Smooth muscle cell (in vitro differentiated cells): ENCODE measurements around the gene ACKR2. TPM values are rescaled to one million over a fixed set of nuclear protein-coding genes. Genes with fewer than 3 reads are reported as not detected.

Source experiments
- DNase-seq: peaks from one replicate; lab custom pipeline; 2025; ENCODE audit not compliant: unreplicated experiment; lab: John Stamatoyannopoulos, UW
- H2AFZ ChIP-seq: fragments of 200-600 bp; sonication (generic); 2 replicates; pipeline ENCODE4 v1.6.0; 2016; ENCODE audit warnings: antibody characterized with exemption, low read depth, mild to moderate bottlenecking
- H3F3A ChIP-seq: fragments of 200-600 bp; sonication (generic); 2 replicates; pipeline ENCODE4 v1.6.0; 2017; ENCODE audit warnings: antibody characterized with exemption, low read depth
- H3K27ac ChIP-seq: fragments of 200-600 bp; sonication (generic); 2 replicates; pipeline ENCODE4 v1.5.1; 2016; ENCODE audit warnings: low read depth, mild to moderate bottlenecking
- H3K27me3 ChIP-seq: fragments of 200-600 bp; sonication (generic); 2 replicates; pipeline ENCODE4 v1.6.1; 2016; ENCODE audit warnings: low read depth, mild to moderate bottlenecking
- H3K36me3 ChIP-seq: fragments of 200-600 bp; sonication (generic); 2 replicates; pipeline ENCODE4 v1.5.1; 2016; ENCODE audit warnings: low read depth
- H3K4me1 ChIP-seq: fragments of 200-600 bp; sonication (generic); 2 replicates; pipeline ENCODE4 v1.5.1; 2016; ENCODE audit warnings: low read depth
- H3K4me2 ChIP-seq: fragments of 200-600 bp; sonication (generic); 2 replicates; pipeline ENCODE4 v1.6.0; 2016; ENCODE audit warnings: mild to moderate bottlenecking
- H3K4me3 ChIP-seq: fragments of 200-600 bp; sonication (generic); 2 replicates; pipeline ENCODE4 v1.5.1; 2016; ENCODE audit warnings: mild to moderate bottlenecking
- H3K79me2 ChIP-seq: fragments of 200-600 bp; sonication (generic); 2 replicates; pipeline ENCODE4 v1.6.0; 2016; ENCODE audit warnings: low read depth, mild to moderate bottlenecking
- H3K9ac ChIP-seq: fragments of 200-600 bp; sonication (generic); 2 replicates; pipeline ENCODE4 v1.6.0; 2016; ENCODE audit warnings: low read depth
- H3K9me3 ChIP-seq: fragments of 200-600 bp; sonication (generic); replicated peaks from 2 replicates; pipeline ENCODE4 v1.5.1; 2016; ENCODE audit warnings: low read depth
- H4K20me1 ChIP-seq: fragments of 200-600 bp; sonication (generic); 2 replicates; pipeline ENCODE4 v1.6.0; 2016; ENCODE audit warnings: low read depth
- CTCF ChIP-seq: fragments of 200-600 bp; sonication (generic); IDR thresholded peaks from 2 replicates; pipeline ENCODE4 v1.5.1; 2017; ENCODE audit warnings: borderline replicate concordance, mild to moderate bottlenecking, antibody characterized with exemption; ENCODE audit not compliant: insufficient read depth, poor library complexity, severe bottlenecking
- WGBS: methylation state at CpG from one replicate; pipeline ENCODE4 v1.1.7; 2016; ENCODE audit warnings: low lambda C conversion rate; 5-methylcytosine and 5-hydroxymethylcytosine counted together
- polyA plus RNA-seq: library from polyadenylated mRNA; unstranded; fragments of >200 nt; fragmentation: Nextera tagmentation; extraction: Ambion mirVana; gene quantifications from 2 replicates; pipeline ENCODE4 v1.2.1, GENCODE V29; 2016
- total RNA-seq: library from RNA; depleted of rRNA; stranded (reverse); fragments of >200 nt; gene quantifications from 2 replicates; pipeline ENCODE4 v1.2.3, GENCODE V29; 2014

ACKR2 gene
- total and polyA plus RNA-seq, 2 experiments from 2014 or later: 1.1 to 17.2 TPM

- 81% methylated on average over 3 of the region's 3 CpGs for WGBS
- H2AFZ ChIP-seq: no peak overlapping the region
- no peak for DNase-seq
- no peaks in the 10 kb centered on the region for H3K4me1 ChIP-seq
- H3K27me3 ChIP-seq: no peaks in the 10 kb centered on the region
- H3F3A ChIP-seq: no peaks in the 10 kb centered on the region
- no peaks in the 10 kb centered on the region for H3K36me3 ChIP-seq
- H3K4me2 ChIP-seq: no peak overlapping the region
- no peaks in the 10 kb centered on the region for H4K20me1 ChIP-seq
- no peaks in the 10 kb centered on the region for H3K9me3 ChIP-seq
- no peak overlapping the region for H3K27ac ChIP-seq
- H3K79me2 ChIP-seq: no peaks in the 10 kb centered on the region
- no peak overlapping the region for H3K4me3 ChIP-seq
- no peak for TF ChIP-seq CTCF
- no peak overlapping the region for H3K9ac ChIP-seq
Observed at GRCh38 chr3:42764115-42764514, 45.1 kb upstream of the ACKR2 start.

GRCh38 chr3:42764561-42765295 lies 44.5 kb upstream of the ACKR2 start:
- no peak overlapping the region for H3K27ac ChIP-seq
- no peaks in the 10 kb centered on the region for H3K36me3 ChIP-seq
- no peaks in the 10 kb centered on the region for H3K27me3 ChIP-seq
- no peak overlapping the region for H3K9ac ChIP-seq
- H3F3A ChIP-seq: no peaks in the 10 kb centered on the region
- H2AFZ ChIP-seq: no peak overlapping the region
- no peaks in the 10 kb centered on the region for H3K79me2 ChIP-seq
- no peak for TF ChIP-seq CTCF
- H3K4me1 ChIP-seq: no peaks in the 10 kb centered on the region
- H3K9me3 ChIP-seq: no peaks in the 10 kb centered on the region
- no peaks in the 10 kb centered on the region for H4K20me1 ChIP-seq
- no peak overlapping the region for H3K4me3 ChIP-seq
- 79% methylated on average over 3 of the region's 3 CpGs for WGBS
- H3K4me2 ChIP-seq: no peak overlapping the region
- no peak for DNase-seq

- TF ChIP-seq CTCF: no peak
- WGBS: 94% methylated on average over 28 of the region's 28 CpGs
- H3K36me3 ChIP-seq: no peaks in the 10 kb centered on the region
Observed at GRCh38 chr3:42769477-42770131, 39.6 kb upstream of the ACKR2 start.

GRCh38 chr3:42771271-42771670 lies 38.0 kb upstream of the ACKR2 start:
- Histone ChIP-seq H3K36me3 (no peaks in the 10 kb centered on the region), H3K9ac (no peak overlapping the region), H3K4me3 (no peak overlapping the region), H3F3A (no peaks in the 10 kb centered on the region), H3K4me2 (no peak overlapping the region), H3K4me1 (no peaks in the 10 kb centered on the region), H3K27ac (no peak overlapping the region), H4K20me1 (no peaks in the 10 kb centered on the region), H3K9me3 (no peaks in the 10 kb centered on the region), H3K27me3 (no peaks in the 10 kb centered on the region), H3K79me2 (no peaks in the 10 kb centered on the region), H2AFZ (no peak overlapping the region)
- no peak for DNase-seq
- WGBS: 85% methylated on average over 1 of the region's 1 CpG
- TF ChIP-seq CTCF: no peak

More at GRCh38 chr3:42769477-42770131, 39.6 kb upstream of the ACKR2 start:
- Histone ChIP-seq H3K9me3 (no peaks in the 10 kb centered on the region), H3K4me2 (no peak overlapping the region), H3K27ac (no peak overlapping the region), H2AFZ (no peak overlapping the region), H3K9ac (no peak overlapping the region), H4K20me1 (no peaks in the 10 kb centered on the region), H3K4me1 (no peaks in the 10 kb centered on the region), H3K4me3 (no peak overlapping the region), H3K79me2 (no peaks in the 10 kb centered on the region), H3K27me3 (no peaks in the 10 kb centered on the region), H3F3A (no peaks in the 10 kb centered on the region)
- DNase-seq: no peak
